GM18861 (cell line): ENCODE results near the gene GPHN.
A peak's percentile ranks its signal among the peaks of the same experiment; 100 is the strongest.

ENCODE experiments used
- ATAC-seq: cut with Tn5 transposase; IDR thresholded peaks from one replicate; pipeline ENCODE4 v1.9.1; 2021; ENCODE audit not compliant: unreplicated experiment

GPHN gene

GRCh38 chr14:66507722-66508546, at the start of gene GPHN:
Gene GPHN (plus strand): TSS chr14:66508147.
- ATAC-seq, result peak; percentile 59

DNA sequence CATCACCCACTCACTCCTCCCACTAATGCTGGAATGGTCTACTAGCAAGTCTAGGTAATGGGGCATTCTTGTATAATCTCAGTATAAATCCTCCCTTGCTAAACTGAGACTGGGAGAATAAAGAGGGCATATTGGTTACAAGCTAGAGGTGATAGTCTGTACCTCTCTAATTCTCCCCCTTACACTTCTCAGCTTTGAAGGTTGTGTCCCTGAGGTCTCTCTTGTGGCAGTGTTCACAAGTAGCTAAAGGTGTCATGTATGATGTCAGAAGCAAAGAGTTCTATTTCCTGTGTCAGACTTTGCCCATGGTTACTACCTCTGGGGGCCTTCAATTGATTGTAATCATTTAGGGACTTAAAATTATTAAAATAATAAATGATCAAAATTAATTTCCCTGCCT, 48.3 kb upstream of the GPHN start:
- ATAC-seq, result no peak

- ATAC-seq, result no peak
These were observed 43.7 kb upstream of the GPHN start for GRCh38 chr14:66464261-66464660.

DNA sequence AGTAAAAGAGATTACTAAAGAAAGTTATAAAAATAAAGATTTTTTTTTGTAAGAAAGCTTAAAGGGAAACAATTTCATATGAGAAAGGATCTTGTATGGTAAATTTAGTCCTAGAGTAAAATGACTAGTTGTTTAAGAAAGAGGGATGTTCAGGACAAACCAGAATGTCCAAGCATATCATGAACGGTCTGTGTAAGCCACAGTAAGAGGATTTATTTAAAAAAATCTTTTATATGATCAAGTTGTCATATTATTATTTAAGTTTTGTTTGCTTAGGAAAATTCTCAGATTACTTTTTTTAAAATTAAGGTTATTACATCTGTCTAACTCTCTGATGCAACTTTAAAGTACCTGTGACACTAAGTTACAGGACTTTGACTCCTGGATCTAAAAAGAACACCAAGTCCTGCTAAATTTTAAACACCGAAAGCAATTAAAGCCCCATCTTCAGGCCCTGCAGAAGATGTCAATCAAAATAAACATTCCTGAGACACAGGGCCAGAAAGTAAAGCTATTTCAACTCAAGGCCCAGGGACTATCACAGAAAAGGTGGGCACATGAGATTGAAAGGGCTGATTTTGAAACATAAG, 39.1 kb upstream of the GPHN start:
- ATAC-seq, result no peak

DNA sequence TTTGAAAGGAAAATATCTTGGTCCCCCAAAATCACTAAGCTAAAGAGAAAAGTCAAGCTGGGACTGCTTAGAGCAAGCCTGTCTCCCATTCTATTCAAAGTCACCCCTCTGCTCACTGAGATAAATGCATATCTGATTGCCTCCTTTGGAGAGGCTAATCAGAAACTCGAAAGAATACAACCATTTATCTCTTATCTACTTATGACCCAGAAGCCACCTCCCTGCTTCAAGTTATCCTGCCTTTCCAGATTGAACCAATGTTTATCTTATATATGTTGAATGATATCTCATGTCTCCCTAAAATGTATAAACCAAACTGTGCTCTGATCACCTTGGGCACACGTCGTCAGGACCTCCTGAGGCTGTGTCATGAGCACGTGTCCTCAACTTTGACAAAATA, 36.4 kb upstream of the GPHN start:
- ATAC-seq, result no peak

DNA sequence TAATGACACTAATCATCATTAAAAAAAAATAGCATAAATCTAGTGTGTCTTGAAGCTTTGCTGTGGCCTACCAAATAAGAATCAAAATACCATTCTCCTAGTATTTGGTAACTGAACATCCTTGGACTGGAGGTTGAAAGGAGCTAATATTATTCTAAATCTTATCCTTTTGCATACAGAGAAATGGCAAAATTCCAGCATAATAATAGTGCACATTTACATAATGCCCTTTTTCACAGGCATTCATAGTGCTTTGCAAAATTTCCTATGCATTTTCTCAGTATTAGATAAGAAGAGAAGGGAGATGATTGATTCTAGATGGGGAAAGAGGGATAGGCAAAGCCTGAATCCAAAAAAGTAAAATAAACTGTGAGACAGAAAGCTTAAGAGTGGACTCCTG, 35.7 kb upstream of the GPHN start:
- ATAC-seq, result no peak

DNA sequence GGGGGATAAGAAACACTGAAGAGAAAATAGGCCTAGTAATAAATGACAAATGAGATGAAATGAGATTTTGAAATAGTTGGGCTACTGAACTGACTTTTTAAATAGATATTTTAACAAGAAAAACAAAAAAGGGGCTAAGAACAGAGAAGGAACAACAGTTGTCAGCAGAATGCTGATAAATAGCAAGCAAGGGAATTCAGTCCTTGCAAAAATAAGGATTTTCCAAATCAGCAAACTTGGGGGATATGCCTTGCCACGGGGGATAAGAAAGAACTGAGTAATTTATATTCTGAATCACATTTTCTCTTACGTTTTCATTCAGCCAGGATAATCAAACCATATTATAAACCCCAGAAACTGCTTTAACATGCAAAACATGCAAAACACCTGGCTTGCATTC, 34.7 kb upstream of the GPHN start:
- no peak for ATAC-seq

GRCh38 chr14:66476964-66477363, 31.0 kb upstream of the GPHN start:
- no peak for ATAC-seq

DNA sequence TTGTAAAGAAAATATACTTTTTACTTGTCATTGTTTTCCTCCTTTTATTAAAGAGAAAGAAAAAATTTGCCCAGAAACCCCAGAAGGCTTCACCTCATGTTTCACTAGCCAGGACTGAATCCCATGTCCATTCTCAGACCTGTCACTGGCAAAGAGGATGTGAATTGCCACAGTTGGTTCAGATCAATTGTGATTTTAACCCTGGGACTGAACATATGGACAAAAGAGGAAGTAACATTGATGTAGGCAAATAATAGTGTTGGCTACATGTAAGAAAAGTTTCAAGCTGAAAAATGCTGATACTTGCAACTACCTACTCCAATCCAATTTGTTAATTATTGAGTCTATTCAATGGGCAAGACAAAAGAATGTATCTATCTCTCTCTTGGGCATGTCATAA, 30.4 kb upstream of the GPHN start:
- ATAC-seq, result no peak

DNA sequence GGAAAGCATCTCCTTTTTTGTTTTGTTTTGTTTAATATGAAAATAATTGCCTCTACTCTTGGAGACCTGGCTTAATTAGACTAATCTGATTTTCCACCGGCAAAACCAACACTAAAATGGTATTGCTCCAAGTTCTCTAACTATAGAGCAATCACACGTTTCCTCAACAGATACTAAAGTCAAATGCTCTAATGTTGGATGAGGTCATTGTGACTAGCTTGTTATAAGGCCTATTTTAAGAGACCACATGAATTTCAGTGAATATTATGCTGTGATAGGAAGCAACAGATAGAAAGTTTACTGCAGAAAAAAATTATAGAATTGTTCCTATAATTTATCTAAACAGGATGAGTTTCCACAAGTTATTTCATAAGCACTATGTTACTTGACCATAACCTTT, 25.1 kb upstream of the GPHN start:
- ATAC-seq, result no peak

DNA sequence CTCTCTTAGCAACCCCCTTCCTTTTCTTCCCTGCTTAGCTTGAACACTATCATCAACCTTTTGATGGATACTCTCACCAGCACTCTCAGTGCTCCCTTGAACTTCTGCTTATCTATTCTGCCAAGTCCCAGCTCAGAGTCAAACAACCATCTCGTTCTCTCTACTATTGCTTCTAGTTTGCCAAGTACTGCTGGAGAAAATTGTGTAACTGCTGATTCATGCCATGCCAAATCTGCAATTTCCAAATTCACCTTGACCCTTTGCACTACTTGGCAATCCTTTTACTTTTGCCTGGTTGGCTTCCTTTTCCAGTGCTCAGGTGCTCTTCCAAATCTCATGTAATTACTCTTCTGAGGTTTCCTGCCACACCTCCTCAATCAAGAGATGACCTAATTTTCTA, 24.6 kb upstream of the GPHN start:
- no peak for ATAC-seq

DNA sequence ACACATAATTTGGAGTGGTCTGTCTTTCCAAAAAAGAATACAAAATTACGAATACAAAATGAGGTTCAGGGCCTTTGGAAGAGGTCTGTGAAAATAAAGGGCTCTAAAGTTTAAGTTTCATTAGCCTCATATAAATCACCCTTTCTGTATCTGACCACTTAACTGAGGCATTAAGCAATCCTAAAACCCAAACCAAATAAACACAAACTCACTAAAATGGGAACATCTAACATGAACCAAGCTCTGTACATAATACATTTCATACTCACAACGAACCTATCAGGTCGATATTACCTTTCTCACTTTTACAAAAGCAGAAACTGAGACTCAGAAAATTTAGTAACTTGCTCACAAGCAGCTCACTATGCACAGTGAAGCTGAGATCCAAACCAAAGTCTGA, 22.9 kb upstream of the GPHN start:
- ATAC-seq, result no peak

DNA sequence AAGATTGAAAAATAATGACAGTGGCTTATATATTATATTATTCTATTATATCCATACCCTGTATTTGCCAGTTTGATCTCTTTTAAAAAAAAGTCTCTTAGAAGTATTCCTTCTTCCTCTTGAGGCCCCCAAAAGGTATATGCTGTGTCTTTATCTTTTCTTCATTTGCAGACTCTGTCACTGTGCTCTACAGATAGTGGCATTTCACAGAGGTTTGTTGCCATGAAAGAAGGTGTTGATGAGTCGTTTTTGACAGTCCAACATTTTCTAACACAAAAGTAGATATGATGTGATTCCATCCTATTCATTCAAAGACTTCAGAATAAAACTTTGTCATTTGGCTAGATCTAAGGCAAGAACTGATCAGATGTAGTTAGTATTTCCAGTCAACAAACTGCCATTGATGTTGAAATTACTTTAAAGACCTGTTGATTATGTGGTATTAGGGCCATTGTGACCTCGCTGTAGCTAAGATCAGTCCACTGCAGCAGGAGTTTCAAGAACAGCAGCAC, 22.0 kb upstream of the GPHN start, which contains the start of gene CCDC196:
CCDC196 (plus strand) TSS at position 462 of the 512 bp plus-strand sequence. CDS start 132 bp downstream, outside the sequence.
- ATAC-seq, result no peak

DNA sequence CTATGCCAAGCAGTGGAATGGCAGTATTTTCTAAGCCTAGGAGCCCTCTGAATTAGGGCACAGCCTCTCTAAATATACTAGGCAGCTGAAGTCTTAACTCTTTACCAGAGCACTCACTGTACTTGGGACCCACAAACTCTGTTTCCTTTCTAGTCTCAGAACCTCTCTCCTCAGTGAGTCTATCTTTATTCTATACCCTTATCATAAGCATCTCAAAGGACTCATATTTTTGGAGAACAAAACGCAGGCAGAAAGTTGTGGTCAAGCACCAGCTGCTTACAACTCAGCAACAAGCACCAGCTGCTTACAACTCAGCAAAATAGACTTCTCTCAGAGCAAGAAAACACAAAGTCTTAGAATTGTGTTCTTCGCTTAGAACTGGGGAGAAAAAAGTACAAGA, 20.8 kb upstream of the GPHN start:
- ATAC-seq, result no peak

DNA sequence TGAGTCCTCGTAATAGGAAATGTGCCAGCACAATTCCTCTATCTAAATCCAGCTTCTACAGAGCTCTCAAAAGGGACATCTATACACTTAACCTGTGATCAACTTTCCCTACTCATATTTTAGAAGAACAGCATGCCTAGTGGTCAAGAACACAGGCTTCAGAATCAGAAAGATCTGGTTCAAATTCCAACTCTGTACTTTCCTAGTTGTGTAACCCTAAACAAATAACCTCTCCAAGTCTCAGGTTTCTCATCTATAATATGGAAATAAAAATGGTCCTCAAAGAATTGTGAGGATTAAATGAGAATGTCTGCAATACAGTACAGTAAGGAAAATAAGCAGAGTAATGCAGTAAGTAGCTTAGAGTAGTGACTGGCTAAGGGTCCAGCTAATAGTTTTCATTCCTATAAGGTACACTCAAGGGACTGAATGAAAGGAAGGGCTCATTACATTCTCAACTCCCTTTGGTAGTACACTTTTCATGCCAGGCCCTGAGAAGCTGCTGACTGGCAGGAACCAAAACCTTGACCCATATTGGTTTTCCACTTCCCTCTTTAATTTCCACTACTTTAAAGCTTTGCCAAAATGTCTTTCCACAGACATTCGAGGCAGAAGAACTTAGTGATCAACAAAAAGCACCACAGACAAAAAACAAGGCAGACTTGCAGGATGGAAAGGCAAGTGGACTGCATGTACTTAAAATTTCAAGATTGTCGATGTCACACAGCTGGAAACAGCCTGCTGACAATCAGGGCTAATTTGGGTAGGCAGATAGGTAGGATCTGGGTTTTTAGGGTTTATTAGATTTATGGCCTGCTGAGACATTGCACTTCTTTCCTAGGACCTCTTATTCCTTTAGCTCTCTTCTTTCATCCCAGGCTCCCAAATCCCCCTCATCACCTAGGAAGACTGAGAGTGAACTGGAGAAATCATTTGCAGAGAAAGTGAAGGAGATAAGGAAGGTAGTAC, 17.5 kb upstream of the GPHN start:
- ATAC-seq, result no peak

DNA sequence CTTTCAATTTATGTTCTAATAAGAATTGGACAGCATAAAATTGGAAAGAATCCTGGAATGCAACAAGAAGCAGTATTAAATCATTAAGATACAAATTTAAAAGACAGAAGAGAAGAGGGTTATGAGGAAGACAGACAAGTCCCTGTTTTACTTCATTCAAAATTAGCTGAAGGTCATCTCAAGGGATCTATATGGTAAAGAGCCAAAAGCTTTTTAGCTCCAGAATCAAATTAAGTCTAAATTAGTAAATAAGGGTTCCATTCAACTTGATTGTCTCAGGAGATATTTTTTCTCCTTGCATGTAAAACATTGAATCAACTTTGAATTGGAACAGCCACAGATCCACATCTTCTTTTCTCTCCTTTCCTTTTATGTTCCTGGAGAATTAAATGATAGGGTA, 14.2 kb upstream of the GPHN start:
- no peak for ATAC-seq

- ATAC-seq, result peak; percentile 68
These were observed 12.5 kb upstream of the GPHN start for GRCh38 chr14:66495218-66496098.

DNA sequence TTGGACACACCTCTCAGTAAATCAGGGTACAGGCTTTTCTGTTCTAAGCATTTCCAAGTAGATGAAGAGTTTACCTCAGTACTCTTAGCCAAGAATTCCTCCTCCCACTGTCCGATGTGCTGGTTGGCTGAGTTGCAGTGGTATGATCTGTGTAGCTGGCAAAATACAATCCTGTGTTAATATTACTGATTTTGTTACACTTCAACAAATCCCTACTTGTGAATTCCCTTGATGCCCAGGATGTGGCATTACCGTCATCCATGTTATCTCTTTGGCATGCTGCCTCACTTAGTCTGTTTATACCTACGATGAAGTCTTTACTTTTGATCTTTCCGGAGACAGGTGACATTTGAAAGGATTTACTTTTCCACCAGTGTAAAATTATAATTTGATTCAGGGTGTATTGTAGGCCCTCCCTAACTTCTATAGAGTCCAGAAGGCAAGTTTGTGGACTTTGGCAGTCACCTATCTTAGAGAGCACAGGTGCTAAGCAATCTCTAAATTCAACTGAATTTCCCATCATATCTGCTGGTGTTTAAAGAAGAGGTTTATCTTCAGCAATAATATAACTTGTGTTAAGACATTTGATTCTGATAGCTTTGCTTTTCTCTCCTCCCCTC, 11.6 kb upstream of the GPHN start:
- no peak for ATAC-seq

DNA sequence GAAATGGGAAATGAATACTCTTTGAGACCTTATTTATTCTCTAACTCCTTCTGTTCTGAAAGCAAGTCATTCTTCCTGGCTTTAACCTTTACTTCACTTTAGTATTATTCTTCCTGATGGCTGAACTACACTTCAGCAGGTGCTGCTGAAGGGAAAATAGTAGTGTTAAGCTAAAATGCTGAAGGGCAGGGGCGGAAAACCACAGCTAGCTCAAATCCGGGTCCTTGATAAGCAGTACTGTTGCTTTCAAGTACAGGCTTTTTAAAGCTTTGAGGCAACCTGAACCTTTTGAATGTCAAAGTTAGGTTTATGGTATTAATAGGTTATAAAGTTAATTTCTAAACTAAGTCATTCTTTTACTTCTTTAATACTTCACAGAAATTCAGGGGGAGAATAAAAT, 11.0 kb upstream of the GPHN start:
- ATAC-seq, result no peak

- ATAC-seq, result no peak
These were observed 9.6 kb upstream of the GPHN start for GRCh38 chr14:66498311-66498710.
